SK-N-SH (cell line): Measurements from ENCODE around the gene NAV2.

Experiments used
- POLR2AphosphoS5 ChIP-seq: IDR thresholded peaks from 2 replicates; pipeline ENCODE4 v1.6.1; 2012; ENCODE audit warnings: low read depth, low read length
- REST ChIP-seq: IDR thresholded peaks from 2 replicates; pipeline ENCODE4 v1.6.1; 2012; ENCODE audit warnings: mild to moderate bottlenecking, low read depth, low read length, moderate library complexity

GRCh38 chr11:19743622-19744021, 31.0 kb downstream of the NAV2 start:
- TF ChIP-seq REST (no peak), POLR2AphosphoS5 (no peak)
